Lower leg skin (tissue), 3 donors: ENCODE results near the gene NT5DC2.

Experiments
- CTCF ChIP-seq, 3 donors: fragments of 450-650 bp; IDR thresholded peaks; one replicate each; pipeline ENCODE4 v1.5.1; 2016; ENCODE audit warnings: antibody characterized with exemption in 3 of 3, mild to moderate bottlenecking in 3 of 3, moderate library complexity in 2 of 3
- POLR2A ChIP-seq, 2 donors: fragments of 450-650 bp; IDR thresholded peaks; one replicate each; pipeline ENCODE4 v1.6.1; 2016 to 2017; ENCODE audit warnings: antibody characterized with exemption in 2 of 2, mild to moderate bottlenecking in 1 of 2, moderate library complexity in 1 of 2

DNA sequence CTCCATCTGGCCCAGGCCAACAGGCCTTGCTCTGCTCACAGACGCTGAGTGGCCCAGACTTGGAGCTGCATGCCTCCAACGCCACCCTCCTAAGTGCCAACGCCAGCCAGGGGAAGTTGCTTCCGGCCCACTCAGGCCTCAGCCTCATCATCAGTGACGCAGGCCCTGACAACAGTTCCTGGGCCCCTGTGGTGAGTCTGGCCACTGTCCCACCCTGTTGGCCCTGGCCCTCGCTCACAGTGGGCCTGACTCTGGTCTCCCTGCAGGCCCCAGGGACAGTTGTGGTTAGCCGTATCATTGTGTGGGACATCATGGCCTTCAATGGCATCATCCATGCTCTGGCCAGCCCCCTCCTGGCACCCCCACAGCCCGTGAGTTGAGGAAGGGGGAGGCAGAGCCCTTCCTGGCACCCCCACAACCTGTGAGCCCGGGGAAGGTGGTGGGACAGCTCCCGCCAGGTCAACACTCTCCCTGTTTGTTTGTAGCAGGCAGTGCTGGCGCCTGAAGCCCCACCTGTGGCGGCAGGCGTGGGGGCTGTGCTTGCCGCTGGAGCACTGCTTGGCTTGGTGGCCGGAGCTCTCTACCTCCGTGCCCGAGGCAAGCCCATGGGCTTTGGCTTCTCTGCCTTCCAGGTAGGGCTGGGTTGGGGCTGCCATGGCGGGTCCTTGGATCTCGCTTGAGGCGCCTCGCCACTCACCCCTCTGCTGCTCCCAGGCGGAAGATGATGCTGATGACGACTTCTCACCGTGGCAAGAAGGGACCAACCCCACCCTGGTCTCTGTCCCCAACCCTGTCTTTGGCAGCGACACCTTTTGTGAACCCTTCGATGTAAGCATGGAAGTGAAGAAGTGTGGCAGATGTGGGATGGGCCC, 10.0 kb downstream of the NT5DC2 start:
- TF ChIP-seq CTCF (IDR thresholded peaks at IDR 0.05) (no peak), POLR2A (IDR thresholded peaks at IDR 0.05) (no peak)
